Thymus (tissue), 11 donors: ENCODE data around the gene FAM193A. TPM values are rescaled to one million over a fixed set of nuclear protein-coding genes. Genes with fewer than 3 reads are reported as not detected.
"Not testable (repeated sequence)": the region's sequence is repeated elsewhere in the genome, so short reads cannot be mapped to it uniquely, and the experiment has no call there.

Source experiments
- DNase-seq, 9 donors: peaks; one replicate each; pipeline ENCODE4 v3.0.0-alpha.2; 2013; ENCODE audit warnings: low spot score in 9 of 9, low read depth in 6 of 9, missing footprints in 1 of 9
- H3K27ac ChIP-seq, 2 donors: one replicate each; pipeline ENCODE4 v1.5.1; 2013; ENCODE audit warnings: control low read depth in 1 of 2, low read depth in 1 of 2, low read length in 1 of 2, mild to moderate bottlenecking in 1 of 2, moderate library complexity in 1 of 2
- H3K27me3 ChIP-seq, 2 donors: one replicate each; pipeline ENCODE4 v1.5.1; 2013; ENCODE audit warnings: low read length in 1 of 2; ENCODE audit not compliant: control insufficient read depth in 2 of 2, insufficient read depth in 1 of 2
- H3K36me3 ChIP-seq, 2 donors: one replicate each; pipeline ENCODE4 v1.5.1; 2013; ENCODE audit warnings: low read length in 1 of 2, mild to moderate bottlenecking in 1 of 2, moderate library complexity in 1 of 2; ENCODE audit not compliant: control insufficient read depth in 2 of 2, insufficient read depth in 2 of 2
- H3K4me1 ChIP-seq, 2 donors: one replicate each; pipeline ENCODE4 v1.5.1; 2013; ENCODE audit warnings: low read length in 2 of 2; ENCODE audit not compliant: control insufficient read depth in 2 of 2, insufficient read depth in 2 of 2
- H3K4me3 ChIP-seq, 2 donors: one replicate each; pipeline ENCODE4 v1.5.1; 2013; ENCODE audit warnings: low read length in 2 of 2, control low read depth in 1 of 2, mild to moderate bottlenecking in 1 of 2
- H3K9me3 ChIP-seq, 2 donors: one replicate each; pipeline ENCODE4 v1.5.1; 2013; ENCODE audit warnings: low read length in 1 of 2, mild to moderate bottlenecking in 1 of 2; ENCODE audit not compliant: control insufficient read depth in 2 of 2, insufficient read depth in 1 of 2
- WGBS: extraction: QIAGEN DNeasy Blood & Tissue Kit; methylation state at CpG from one replicate; pipeline ENCODE4 v1.1.7; 2013; 5-methylcytosine and 5-hydroxymethylcytosine counted together
- polyA plus RNA-seq: library from polyadenylated mRNA; stranded (reverse); fragments of 200-250 nt; gene quantifications from one replicate; pipeline ENCODE4 v1.2.3, GENCODE V29; 2013
- total RNA-seq: library from RNA; stranded (reverse); fragments of 120-200 nt; gene quantifications from one replicate; pipeline ENCODE4 v1.2.4, GENCODE V29; 2013
- donor health status: healthy.

FAM193A gene
- total and polyA plus RNA-seq, 2 donors: 9.0 to 13.8 TPM

DNA sequence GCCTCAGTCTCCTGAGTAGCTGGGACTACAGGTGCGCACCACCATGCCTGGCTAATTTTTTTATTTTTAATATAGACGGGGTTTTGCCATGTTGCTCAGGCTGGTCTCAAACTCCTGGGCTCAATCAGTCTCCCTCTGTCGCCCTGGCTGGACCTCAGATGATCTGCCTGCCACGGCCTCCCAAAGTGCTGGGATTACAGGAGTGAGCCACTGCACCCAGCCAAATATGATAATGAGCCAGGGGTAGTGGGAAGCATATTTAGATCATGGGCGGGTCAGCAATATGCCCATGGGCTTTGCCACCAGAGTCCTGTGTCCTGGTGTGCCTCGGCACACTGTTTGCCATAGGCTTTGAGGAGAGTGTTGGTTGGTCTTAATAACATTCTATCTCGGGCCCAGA, 71.8 kb downstream of the FAM193A start:
- no peak for DNase-seq
- H3K9me3 ChIP-seq: no peaks in the 10 kb centered on the region
- H3K36me3 ChIP-seq: peaks cover 0 to 6% of the 10 kb centered on the region in 2 donors
- WGBS: 96% methylated on average over 7 of the region's 7 CpGs
- H3K4me3 ChIP-seq: no peak overlapping the region
- H3K27ac ChIP-seq: no peak overlapping the region
- no peaks in the 10 kb centered on the region for H3K27me3 ChIP-seq
- H3K4me1 ChIP-seq: no peaks in the 10 kb centered on the region

DNA sequence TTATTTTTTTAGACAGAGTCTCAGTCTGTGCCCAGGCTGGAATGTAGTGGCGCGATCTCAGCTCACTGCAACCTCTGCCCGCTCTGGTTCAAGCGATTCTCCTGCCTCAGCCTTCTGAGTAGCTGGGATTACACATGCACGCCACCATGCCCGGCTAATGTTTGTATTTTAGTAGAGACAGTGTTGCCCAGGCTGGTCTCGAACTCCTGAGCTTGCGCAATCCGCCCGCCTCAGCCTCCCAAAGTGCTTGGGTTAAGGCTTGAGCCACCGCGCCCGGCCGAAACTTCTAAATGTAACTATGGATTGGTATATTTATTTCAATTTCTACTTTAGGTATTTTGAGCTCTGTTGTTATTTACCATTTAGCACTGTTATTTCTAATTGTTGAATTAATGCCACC, 79.4 kb downstream of the FAM193A start:
- 98% methylated on average over 14 of the region's 14 CpGs for WGBS

DNA sequence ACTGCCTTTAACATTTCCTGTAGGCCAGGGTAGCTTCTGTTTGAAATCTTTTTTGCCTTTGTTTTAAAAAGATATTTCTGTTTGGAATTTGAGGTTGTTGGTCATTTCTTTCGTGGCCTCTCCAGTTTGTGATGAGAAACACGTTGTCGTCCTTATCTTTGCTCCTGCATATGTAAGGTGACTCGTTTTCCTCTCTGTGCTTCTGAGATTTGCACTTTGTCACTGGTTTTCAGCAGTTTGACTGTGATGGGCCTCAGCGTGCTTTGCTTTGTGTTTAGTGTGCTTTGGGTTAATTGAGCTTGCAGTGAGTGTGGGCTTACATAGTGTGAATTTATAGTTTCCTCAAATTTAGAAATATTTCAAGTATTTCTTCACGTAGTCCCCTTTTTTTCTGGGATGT, 81.5 kb downstream of the FAM193A start:
- H3K36me3 ChIP-seq: no peaks in the 10 kb centered on the region
- no peaks in the 10 kb centered on the region for H3K9me3 ChIP-seq
- no peak overlapping the region for H3K27ac ChIP-seq
- no peaks in the 10 kb centered on the region for H3K27me3 ChIP-seq
- no peak for DNase-seq
- no peak overlapping the region for H3K4me3 ChIP-seq
- no peaks in the 10 kb centered on the region for H3K4me1 ChIP-seq
- WGBS: 96% methylated on average over 6 of the region's 6 CpGs

More for the DNA sequence above, 79.4 kb downstream of the FAM193A start:
- H3K4me1 ChIP-seq: no peaks in the 10 kb centered on the region
- H3K27me3 ChIP-seq: no peaks in the 10 kb centered on the region
- no peak for DNase-seq
- no peak overlapping the region for H3K4me3 ChIP-seq
- no peaks in the 10 kb centered on the region for H3K9me3 ChIP-seq
- H3K27ac ChIP-seq: no peak overlapping the region
- H3K36me3 ChIP-seq: no peaks in the 10 kb centered on the region

DNA sequence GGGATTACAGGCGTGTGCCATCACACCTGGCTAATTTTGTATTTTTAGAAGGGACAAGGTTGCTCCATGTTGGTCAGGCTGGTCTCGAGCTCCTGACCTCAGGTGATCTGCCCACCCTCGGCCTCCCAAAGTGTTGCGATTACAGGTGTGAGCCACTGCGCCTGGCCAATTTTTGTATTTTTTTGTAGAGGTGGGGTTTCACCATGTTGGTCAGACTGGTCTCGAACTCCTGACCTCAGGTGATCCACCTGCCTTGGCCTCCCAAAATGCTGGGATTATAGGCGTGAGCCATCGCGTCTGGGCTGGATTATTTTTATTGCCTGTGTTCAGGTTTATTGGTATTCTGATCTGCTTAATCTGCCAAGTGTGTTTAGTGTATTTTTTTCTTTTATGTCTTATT, 82.3 kb downstream of the FAM193A start:
- not testable (repeated sequence) for H3K9me3 ChIP-seq, H3K4me3 ChIP-seq, H3K27ac ChIP-seq, H3K4me1 ChIP-seq, H3K36me3 ChIP-seq, H3K27me3 ChIP-seq, DNase-seq
- 98% methylated on average over 9 of the region's 9 CpGs for WGBS

DNA sequence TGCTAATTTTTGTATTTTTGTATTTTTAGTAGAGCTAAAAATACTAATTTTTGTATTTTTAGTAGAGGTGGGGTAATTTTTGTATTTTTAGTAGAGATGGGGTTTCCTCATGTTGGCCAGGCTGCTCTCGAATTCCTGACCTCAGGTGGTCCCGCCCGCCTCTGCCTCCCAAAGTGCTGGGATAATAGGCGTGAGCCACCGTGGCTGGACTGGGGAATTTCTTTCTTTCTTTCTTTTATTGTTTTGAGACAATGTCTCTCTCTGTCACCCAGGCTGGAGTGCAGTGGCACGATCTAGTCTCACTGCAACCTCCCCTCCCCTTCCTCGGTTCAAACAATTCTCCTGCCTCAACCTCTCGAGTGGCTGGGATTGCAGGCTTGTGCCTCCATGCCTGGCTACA, 83.0 kb downstream of the FAM193A start:
- WGBS: 99% methylated on average over 8 of the region's 8 CpGs
- no peak overlapping the region for H3K27ac ChIP-seq
- no peak overlapping the region for H3K4me3 ChIP-seq
- no peaks in the 10 kb centered on the region for H3K9me3 ChIP-seq
- H3K27me3 ChIP-seq: no peaks in the 10 kb centered on the region
- H3K36me3 ChIP-seq: no peaks in the 10 kb centered on the region
- no peak for DNase-seq
- H3K4me1 ChIP-seq: no peaks in the 10 kb centered on the region

DNA sequence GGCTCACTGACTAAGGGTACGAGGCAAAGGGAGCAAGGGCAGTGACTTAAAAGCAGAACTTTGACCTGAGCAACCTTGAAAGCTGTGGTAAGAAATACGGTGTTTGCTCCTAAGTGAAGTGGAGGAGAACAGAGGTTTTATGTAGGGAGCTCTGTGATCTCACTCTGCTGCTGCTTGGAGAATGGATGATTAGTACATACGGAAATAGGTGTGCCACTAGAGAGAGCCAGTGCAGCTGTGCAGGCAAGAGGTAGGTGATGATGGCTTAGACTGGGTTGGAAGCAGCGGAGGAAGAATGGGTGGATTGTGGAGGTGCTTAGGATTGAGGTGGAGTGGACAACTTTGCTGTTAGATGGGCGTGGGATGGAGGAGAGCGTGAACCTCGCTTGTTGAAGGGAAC, 85.0 kb downstream of the FAM193A start:
- Histone ChIP-seq H3K36me3 (peaks cover 8 to 9% of the 10 kb centered on the region in 2 donors), H3K9me3 (no peaks in the 10 kb centered on the region), H3K27ac (no peak overlapping the region), H3K27me3 (no peaks in the 10 kb centered on the region), H3K4me3 (no peak overlapping the region), H3K4me1 (no peaks in the 10 kb centered on the region)
- WGBS: 98% methylated on average over 7 of the region's 7 CpGs
- no peak for DNase-seq

DNA sequence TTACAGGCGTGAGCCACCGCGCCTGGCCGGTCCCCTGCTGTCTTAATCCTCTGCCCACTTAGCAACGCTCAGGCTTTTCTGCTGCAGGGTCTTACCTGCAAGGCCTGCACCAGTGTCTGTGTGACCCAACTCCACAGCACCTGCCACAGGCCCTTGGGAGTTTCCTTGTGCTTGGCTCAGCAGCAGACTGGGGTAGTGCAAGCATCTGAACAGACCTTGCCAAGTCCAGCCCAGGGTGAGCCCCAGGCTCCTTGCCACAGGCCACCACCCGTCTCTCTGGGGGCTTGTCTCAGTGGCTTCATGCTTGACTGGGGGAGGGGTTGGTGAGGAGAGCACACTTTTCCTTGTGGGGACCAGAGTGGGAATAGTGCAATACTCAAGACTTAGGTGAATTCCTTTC, 87.0 kb downstream of the FAM193A start:
- no peak for DNase-seq
- Histone ChIP-seq H3K9me3 (no peaks in the 10 kb centered on the region), H3K36me3 (peaks cover 20 to 23% of the 10 kb centered on the region in 2 donors), H3K27ac (no peak overlapping the region), H3K4me1 (no peaks in the 10 kb centered on the region), H3K27me3 (no peaks in the 10 kb centered on the region), H3K4me3 (no peak overlapping the region)
- WGBS: 98% methylated on average over 6 of the region's 6 CpGs

DNA sequence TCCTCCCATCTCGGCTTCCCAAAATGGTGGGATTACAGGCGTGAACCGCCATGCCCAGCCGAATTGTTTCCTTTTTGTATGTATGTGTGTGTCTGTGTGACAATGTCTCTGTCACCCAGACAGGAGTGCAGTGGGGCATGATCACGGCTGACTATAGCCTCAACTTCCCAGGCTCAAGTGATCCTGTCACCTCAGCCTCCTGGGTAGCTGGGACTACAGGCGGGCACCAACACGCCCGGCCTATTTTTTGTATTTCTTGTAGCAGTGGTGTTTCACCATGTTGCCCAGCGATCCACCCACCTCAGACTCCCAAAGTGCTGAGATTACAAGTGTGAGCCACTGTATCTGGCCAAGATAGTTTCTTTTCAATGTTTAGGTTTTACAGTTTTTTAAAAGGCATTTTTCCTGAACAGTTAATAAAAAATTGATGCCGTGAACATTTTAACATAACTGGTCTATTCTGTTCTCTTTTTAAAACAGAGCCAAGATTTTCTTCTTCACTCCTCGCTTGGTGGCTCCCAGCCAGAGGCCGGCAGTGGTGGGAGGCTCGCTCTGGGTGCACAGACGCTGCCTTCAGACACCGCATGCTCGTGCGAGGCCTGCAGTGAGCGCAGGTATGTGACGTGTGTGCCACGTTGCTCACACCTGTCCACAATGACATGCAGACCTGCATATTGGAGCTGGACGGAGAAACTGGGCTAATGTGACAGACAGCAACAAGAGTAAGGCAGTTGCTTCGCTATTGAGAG, 88.5 kb downstream of the FAM193A start:
- H3K4me1 ChIP-seq: no peaks in the 10 kb centered on the region
- H3K27me3 ChIP-seq: no peaks in the 10 kb centered on the region
- no peak overlapping the region for H3K4me3 ChIP-seq
- peaks cover 26 to 27% of the 10 kb centered on the region in 2 donors for H3K36me3 ChIP-seq
- 94% methylated on average over 22 of the region's 22 CpGs for WGBS
- no peaks in the 10 kb centered on the region for H3K9me3 ChIP-seq
- H3K27ac ChIP-seq: no peak overlapping the region
- no peak for DNase-seq

DNA sequence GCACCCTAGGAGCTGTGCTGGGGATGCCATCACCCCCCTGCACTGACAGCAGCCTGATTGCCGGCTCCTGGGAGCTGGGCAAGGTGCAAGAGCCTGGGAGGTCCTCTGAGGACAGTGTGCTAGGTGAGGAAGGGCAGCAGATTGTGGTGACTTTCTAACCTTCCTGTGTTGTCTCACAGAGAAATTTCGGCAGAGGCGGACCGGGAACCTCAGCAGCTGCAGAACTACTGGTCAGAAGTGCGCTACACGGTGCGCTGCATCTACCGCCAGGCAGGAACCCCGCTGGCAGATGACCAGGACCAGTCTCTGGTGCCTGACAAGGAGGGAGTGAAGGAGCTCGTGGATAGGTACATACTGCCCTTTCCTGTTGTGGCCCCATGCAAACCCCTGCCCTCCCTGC, 89.8 kb downstream of the FAM193A start:
- no peak overlapping the region for H3K4me3 ChIP-seq
- H3K36me3 ChIP-seq: peaks cover 37 to 38% of the 10 kb centered on the region in 2 donors
- H3K27ac ChIP-seq: no peak overlapping the region
- H3K27me3 ChIP-seq: no peaks in the 10 kb centered on the region
- 98% methylated on average over 10 of the region's 10 CpGs for WGBS
- H3K4me1 ChIP-seq: no peaks in the 10 kb centered on the region
- no peak for DNase-seq
- H3K9me3 ChIP-seq: no peaks in the 10 kb centered on the region
